ENCODE measurements around the gene ZBTB9. TPM values are rescaled to one million over a fixed set of nuclear protein-coding genes. Genes with fewer than 3 reads are reported as not detected.

Gene ZBTB9
- total and polyA plus RNA-seq, 10 donors: 3.6 to 8.4 (median 5.5) TPM

DNA sequence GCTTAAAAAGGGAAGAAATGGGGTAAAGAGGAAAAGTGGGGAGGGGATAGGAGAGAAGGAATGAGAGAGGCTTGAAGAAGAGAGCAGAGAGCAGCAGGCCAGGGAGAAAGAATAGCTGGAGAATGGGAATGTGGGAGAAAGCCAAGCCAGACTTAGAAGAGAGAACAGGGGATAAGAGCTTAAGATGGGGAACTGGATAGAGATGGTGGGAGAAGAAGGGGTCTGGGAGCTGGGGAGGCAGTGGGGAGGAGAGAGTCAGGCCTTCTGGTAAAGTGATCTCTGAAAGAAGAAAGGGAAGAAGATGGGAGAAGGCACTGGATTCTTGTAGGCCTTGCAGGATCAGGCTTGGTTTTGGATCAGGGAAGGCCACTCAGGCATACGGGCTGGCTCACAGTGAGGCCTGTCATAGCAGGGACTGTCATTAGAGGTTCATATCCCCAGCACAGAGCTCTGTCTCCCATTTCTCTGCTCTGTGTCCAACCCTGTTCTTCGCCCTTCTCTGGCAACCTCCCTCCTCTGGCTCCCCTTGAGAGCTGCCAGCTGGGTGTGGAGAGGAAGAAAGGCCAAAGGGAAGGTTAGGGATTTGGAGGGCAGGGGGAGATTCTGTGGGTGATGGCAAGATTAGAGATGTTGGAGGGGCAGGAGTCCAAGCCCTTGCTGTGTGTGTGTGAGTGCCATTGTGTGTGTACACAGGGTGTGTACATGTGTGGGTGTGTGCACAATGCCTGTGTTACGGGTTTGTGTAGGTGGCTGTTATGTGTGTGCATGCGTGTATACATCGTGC, 25.2 kb upstream of the ZBTB9 start:
- H3K4me1 ChIP-seq: peaks cover 34 to 96% (median 81%) of the 10 kb centered on the region in 6 donors

DNA sequence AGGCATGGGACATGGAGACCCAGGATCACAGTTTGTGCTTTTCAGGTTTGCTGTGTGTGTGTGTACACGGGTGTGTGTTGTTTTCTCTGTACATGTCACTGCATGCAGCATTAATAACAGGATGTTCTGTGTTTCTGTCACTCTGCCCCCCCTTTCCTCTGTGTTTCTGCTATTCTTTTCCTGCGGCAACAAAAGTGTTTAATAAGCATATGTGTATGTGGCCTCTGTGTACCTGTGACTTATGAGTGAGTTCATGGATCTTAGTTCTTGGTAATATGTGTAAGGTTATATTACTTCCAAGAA, 24.7 kb upstream of the ZBTB9 start:
- WGBS, 5 donors: 6 to 22% (median 11%) methylated on average over 2 of the region's 2 CpGs
- no peaks in the 10 kb centered on the region for H3K27me3 ChIP-seq (replicated peaks in 1 of 7)
- no peaks in the 10 kb centered on the region for H3K9me3 ChIP-seq
- H3K4me1 ChIP-seq: peaks cover 34 to 91% (median 79%) of the 10 kb centered on the region in 6 donors
- H3K36me3 ChIP-seq: no peaks in the 10 kb centered on the region
- no peak for DNase-seq
- TF ChIP-seq POLR2AphosphoS5 (IDR thresholded peaks at IDR 0.05) (peak in 1 of 3 donors; percentile 60), CTCF (IDR thresholded peaks at IDR 0.05 in 8 of 11, conservative IDR thresholded peaks at IDR 0.05 in 3 of 11) (no peak), POLR2A (IDR thresholded peaks at IDR 0.05) (no peak)
- peak overlapping the region in 2 of 8 donors; percentile 58 to 87 for H3K4me3 ChIP-seq
- peak overlapping the region in 7 of 8 donors; percentile 72 to 96 (median 90) for H3K27ac ChIP-seq
- intact Hi-C loops (cut with DNase I; ENCODE audit: low total_unique reads): loop anchor here (10.0 kb wide), 1 partner anchor 145 kb away; no protein-coding TSS in a partner anchor

More for the DNA sequence above, 25.2 kb upstream of the ZBTB9 start:
- WGBS, 5 donors: 46 to 72% (median 59%) methylated on average over 5 of the region's 5 CpGs
- Histone ChIP-seq H3K36me3 (no peaks in the 10 kb centered on the region), H3K4me3 (peak overlapping the region in 5 of 8 donors; percentile 45 to 87 (median 62)), H3K27ac (peak overlapping the region; percentile 10 to 96 (median 90)), H3K9me3 (no peaks in the 10 kb centered on the region), H3K27me3 (replicated peaks in 1 of 7) (no peaks in the 10 kb centered on the region)
- no peak for DNase-seq
- intact Hi-C loops (cut with DNase I; ENCODE audit: low total_unique reads): no loop called here
- TF ChIP-seq CTCF (IDR thresholded peaks at IDR 0.05 in 8 of 11, conservative IDR thresholded peaks at IDR 0.05 in 3 of 11): no peak
- no peak for TF ChIP-seq POLR2A (IDR thresholded peaks at IDR 0.05)
- TF ChIP-seq POLR2AphosphoS5 (IDR thresholded peaks at IDR 0.05): peak in 1 of 3 donors; percentile 32

DNA sequence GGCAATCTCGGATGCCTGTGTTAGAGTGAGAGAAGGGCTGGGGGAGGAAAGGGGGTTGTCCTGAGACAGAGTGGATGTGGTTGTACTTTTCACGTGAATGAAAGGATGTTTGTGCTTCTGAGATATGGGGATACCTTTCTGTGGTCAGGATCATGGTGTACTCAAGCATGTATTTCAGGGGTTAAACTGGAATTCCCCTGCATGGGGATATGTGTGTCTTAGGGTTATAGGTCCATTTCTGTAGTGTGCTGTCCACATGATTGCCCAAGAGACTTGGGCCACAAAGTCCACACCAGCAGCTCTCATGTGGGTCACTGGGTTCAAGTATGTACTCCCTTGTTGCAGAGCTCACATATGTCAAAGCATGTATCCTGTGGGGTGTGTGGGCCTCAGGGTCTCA, 24.0 kb upstream of the ZBTB9 start:
- intact Hi-C loops (cut with DNase I; ENCODE audit: low total_unique reads): loop anchor here (10.0 kb wide), 1 partner anchor 144 kb away; no protein-coding TSS in a partner anchor
- 18 to 29% (median 21%) methylated on average over 2 of the region's 2 CpGs for WGBS, 5 donors
- H3K36me3 ChIP-seq: peaks cover 0 to 5% (median 3%) of the 10 kb centered on the region in 6 donors
- no peaks in the 10 kb centered on the region for H3K27me3 ChIP-seq (replicated peaks in 1 of 7)
- TF ChIP-seq POLR2A (IDR thresholded peaks at IDR 0.05): no peak
- TF ChIP-seq POLR2AphosphoS5 (IDR thresholded peaks at IDR 0.05): no peak
- no peak for TF ChIP-seq CTCF (IDR thresholded peaks at IDR 0.05 in 8 of 11, conservative IDR thresholded peaks at IDR 0.05 in 3 of 11)
- H3K27ac ChIP-seq: peak overlapping the region in 6 of 8 donors; percentile 3 to 96 (median 90)
- no peaks in the 10 kb centered on the region for H3K9me3 ChIP-seq
- peak overlapping the region in 3 of 8 donors; percentile 35 to 87 (median 58) for H3K4me3 ChIP-seq
- peaks cover 34 to 85% (median 73%) of the 10 kb centered on the region in 6 donors for H3K4me1 ChIP-seq
- DNase-seq: no peak
